SU-DHL-6 (cell line): ENCODE measurements around the gene MPZL1.

Experiments
- H2AFZ ChIP-seq: fragments of 200-600 bp; sonication (generic); 2 replicates; pipeline ENCODE4 v1.6.1; 2014; ENCODE audit warnings: low read depth, mild to moderate bottlenecking, moderate library complexity, mixed read lengths, antibody characterized with exemption, low read length; ENCODE audit not compliant: severe bottlenecking
- H3F3A ChIP-seq: fragments of 200-600 bp; shearing (Covaris generic); 2 replicates; pipeline ENCODE4 v1.6.0; 2016; ENCODE audit warnings: antibody characterized with exemption, mild to moderate bottlenecking; ENCODE audit not compliant: insufficient read depth
- H3K27ac ChIP-seq: fragments of 200-600 bp; sonication (generic); 2 replicates; pipeline ENCODE4 v1.5.1; 2016; ENCODE audit warnings: low read depth, mild to moderate bottlenecking, low read length, moderate library complexity, mixed read lengths
- H3K27me3 ChIP-seq: fragments of 200-600 bp; sonication (generic), shearing (Covaris generic); 2 replicates; pipeline ENCODE4 v1.6.0; 2014; ENCODE audit warnings: mild to moderate bottlenecking, low read length
- H3K36me3 ChIP-seq: fragments of 200-600 bp; sonication (generic); 2 replicates; pipeline ENCODE4 v1.6.1; 2014; ENCODE audit warnings: mild to moderate bottlenecking, low read length, mixed read lengths
- H3K4me2 ChIP-seq: fragments of 300-600, 200-600 bp; shearing (Covaris generic), sonication (generic); 2 replicates; pipeline ENCODE4 v1.6.0; 2014; ENCODE audit warnings: low read length, low read depth, mild to moderate bottlenecking; ENCODE audit not compliant: poor library complexity, severe bottlenecking
- H3K4me3 ChIP-seq: fragments of 200-600 bp; sonication (generic); 2 replicates; pipeline ENCODE4 v1.5.1; 2014; ENCODE audit warnings: antibody characterized with exemption, low read length, mild to moderate bottlenecking, mixed read lengths; ENCODE audit not compliant: insufficient read depth, poor library complexity, severe bottlenecking
- H3K79me2 ChIP-seq: fragments of 200-600 bp; sonication (generic); 2 replicates; pipeline ENCODE4 v1.6.1; 2014; ENCODE audit warnings: mild to moderate bottlenecking, low read length, moderate library complexity; ENCODE audit not compliant: insufficient read depth
- H3K9ac ChIP-seq: fragments of 200-600 bp; sonication (generic); 2 replicates; pipeline ENCODE4 v1.7.0; 2014; ENCODE audit warnings: mild to moderate bottlenecking, low read length
- H3K9me2 ChIP-seq: fragments of 200-600 bp; sonication (generic); replicated peaks from 2 replicates; pipeline ENCODE4 v1.6.1; 2014; ENCODE audit warnings: low read length; ENCODE audit not compliant: insufficient read depth
- H3K9me3 ChIP-seq: fragments of 200-600 bp; sonication (generic); 2 replicates; pipeline ENCODE4 v1.6.1; 2014; ENCODE audit warnings: low read length, mixed read lengths; ENCODE audit not compliant: insufficient read depth
- H4K20me1 ChIP-seq: fragments of 200-600 bp; sonication (generic); 2 replicates; pipeline ENCODE4 v1.6.1; 2014; ENCODE audit warnings: low read depth, mild to moderate bottlenecking, antibody characterized with exemption, low read length, moderate library complexity, mixed read lengths
- EZH2phosphoT487 ChIP-seq: fragments of 200-600 bp; sonication (generic), shearing (Covaris generic); conservative IDR thresholded peaks from 2 replicates; pipeline ENCODE4 v1.6.1; 2018; ENCODE audit warnings: mild to moderate bottlenecking, antibody characterized with exemption, low read length, moderate library complexity, mixed read lengths
- TF ChIP-seq, protein P1 (sequence below): fragments of 200-600 bp; sonication (generic); IDR thresholded peaks from one replicate; pipeline ENCODE4 v1.5.1; 2017; ENCODE audit warnings: antibody characterized with exemption, mild to moderate bottlenecking, low read length, moderate library complexity; ENCODE audit not compliant: insufficient read depth, poor library complexity, severe bottlenecking

Gene MPZL1

DNA sequence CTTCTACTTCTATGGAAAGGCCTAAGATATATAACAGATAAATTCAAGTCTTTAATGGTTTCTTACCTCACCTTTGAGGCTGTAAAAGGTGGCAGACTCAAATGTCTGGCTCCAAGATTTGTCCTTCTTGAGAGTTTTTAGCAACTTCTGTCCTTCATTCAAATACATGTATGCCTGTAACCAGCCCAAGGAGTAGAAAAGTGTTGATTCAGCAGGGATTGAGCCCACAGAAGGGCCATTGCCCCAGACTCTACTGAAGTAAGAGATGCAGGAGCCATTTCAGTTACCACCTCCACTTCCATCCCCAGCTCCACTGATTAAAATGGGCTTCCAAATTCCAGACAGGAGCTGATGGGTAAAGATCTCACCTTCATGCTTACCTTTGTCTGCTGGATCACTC, 112.1 kb downstream of the MPZL1 start:
- Histone ChIP-seq H2AFZ (no peak overlapping the region), H3K27me3 (no peaks in the 10 kb centered on the region), H3K27ac (no peak overlapping the region), H3K9me2 (no peaks in the 10 kb centered on the region), H3K79me2 (no peaks in the 10 kb centered on the region), H3K9me3 (no peaks in the 10 kb centered on the region), H3K9ac (no peak overlapping the region), H3K4me3 (no peak overlapping the region), H3K4me2 (no peak overlapping the region), H4K20me1 (no peaks in the 10 kb centered on the region), H3F3A (no peaks in the 10 kb centered on the region), H3K36me3 (no peaks in the 10 kb centered on the region)
- TF ChIP-seq, protein P1, sequence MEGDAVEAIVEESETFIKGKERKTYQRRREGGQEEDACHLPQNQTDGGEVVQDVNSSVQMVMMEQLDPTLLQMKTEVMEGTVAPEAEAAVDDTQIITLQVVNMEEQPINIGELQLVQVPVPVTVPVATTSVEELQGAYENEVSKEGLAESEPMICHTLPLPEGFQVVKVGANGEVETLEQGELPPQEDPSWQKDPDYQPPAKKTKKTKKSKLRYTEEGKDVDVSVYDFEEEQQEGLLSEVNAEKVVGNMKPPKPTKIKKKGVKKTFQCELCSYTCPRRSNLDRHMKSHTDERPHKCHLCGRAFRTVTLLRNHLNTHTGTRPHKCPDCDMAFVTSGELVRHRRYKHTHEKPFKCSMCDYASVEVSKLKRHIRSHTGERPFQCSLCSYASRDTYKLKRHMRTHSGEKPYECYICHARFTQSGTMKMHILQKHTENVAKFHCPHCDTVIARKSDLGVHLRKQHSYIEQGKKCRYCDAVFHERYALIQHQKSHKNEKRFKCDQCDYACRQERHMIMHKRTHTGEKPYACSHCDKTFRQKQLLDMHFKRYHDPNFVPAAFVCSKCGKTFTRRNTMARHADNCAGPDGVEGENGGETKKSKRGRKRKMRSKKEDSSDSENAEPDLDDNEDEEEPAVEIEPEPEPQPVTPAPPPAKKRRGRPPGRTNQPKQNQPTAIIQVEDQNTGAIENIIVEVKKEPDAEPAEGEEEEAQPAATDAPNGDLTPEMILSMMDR, result no peak
- TF ChIP-seq EZH2phosphoT487, result no peak

DNA sequence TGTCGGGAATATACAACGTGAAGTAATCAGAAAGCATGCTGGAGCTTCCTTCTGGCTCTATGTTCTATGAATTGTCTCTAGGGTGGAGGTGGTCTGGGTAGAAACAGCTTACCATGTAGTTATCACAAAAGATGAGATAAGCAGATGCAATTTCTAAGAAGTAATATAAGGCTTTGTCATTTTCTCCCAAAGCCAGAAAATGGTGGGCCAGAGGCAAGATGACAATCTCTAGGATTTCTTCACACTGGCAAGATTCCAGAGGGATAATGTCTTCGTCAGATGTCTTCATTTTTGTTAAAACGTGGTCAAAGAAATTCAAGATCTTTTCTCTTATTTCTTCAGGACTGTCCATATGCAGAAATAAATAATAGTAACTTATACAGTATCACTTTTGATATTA, 114.4 kb downstream of the MPZL1 start:
- H3K9me2 ChIP-seq, result no peaks in the 10 kb centered on the region
- no peaks in the 10 kb centered on the region for H3F3A ChIP-seq
- H4K20me1 ChIP-seq, result no peaks in the 10 kb centered on the region
- H3K9ac ChIP-seq, result no peak overlapping the region
- H3K27me3 ChIP-seq, result no peaks in the 10 kb centered on the region
- no peak overlapping the region for H3K4me2 ChIP-seq
- H3K9me3 ChIP-seq, result no peaks in the 10 kb centered on the region
- H2AFZ ChIP-seq, result no peak overlapping the region
- no peak overlapping the region for H3K4me3 ChIP-seq
- no peak for TF ChIP-seq EZH2phosphoT487
- TF ChIP-seq, protein P1, result no peak
- H3K27ac ChIP-seq, result no peak overlapping the region
- H3K36me3 ChIP-seq, result no peaks in the 10 kb centered on the region
- no peaks in the 10 kb centered on the region for H3K79me2 ChIP-seq

DNA sequence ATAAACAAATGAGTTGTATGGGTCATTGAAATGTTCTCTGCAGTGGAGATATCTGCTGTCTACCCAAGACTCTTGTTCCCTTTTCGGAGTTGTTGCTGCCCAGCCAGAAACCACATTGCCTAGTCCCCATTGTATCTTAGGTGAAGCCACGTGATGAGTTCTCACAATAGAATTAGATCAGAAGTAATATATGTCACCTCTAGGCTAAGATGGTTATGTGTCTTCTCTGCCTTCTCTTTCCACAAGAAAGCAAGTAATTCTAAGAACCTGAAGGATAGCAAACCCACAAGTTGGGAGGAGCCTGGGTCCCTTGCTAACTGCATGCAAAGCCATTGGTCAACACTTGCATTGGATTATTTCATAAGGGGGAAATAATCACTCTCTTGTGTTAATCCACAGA, 115.5 kb downstream of the MPZL1 start:
- Histone ChIP-seq H3F3A (no peaks in the 10 kb centered on the region), H3K27ac (no peak overlapping the region), H3K36me3 (no peaks in the 10 kb centered on the region), H3K9me2 (no peaks in the 10 kb centered on the region), H3K9me3 (no peaks in the 10 kb centered on the region), H2AFZ (no peak overlapping the region), H3K4me3 (no peak overlapping the region), H3K79me2 (no peaks in the 10 kb centered on the region), H3K9ac (no peak overlapping the region), H4K20me1 (no peaks in the 10 kb centered on the region), H3K4me2 (no peak overlapping the region), H3K27me3 (no peaks in the 10 kb centered on the region)
- no peak for TF ChIP-seq EZH2phosphoT487
- TF ChIP-seq, protein P1, result no peak

DNA sequence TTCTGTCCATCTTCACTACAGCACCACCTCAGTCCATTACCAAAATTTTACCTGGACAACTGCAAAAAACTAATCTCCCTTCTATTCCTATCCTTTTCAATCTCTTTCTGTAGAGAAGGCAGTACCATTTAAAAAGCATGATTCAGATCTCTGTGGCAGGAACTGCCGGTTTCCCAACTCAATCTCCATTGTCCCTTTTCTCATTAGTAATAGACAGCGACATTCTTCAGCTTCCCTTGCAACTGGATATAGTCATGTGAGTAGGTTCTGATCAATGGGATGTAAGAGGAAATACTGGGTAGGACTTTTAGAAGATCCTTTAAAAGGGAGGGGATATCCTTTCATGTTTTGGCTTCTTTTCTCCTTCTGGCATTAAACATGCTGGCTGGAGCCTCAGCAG, 117.2 kb downstream of the MPZL1 start:
- no peak overlapping the region for H3K27ac ChIP-seq
- H3K27me3 ChIP-seq, result no peaks in the 10 kb centered on the region
- no peaks in the 10 kb centered on the region for H3K9me3 ChIP-seq
- H3K4me3 ChIP-seq, result no peak overlapping the region
- H3F3A ChIP-seq, result no peaks in the 10 kb centered on the region
- no peaks in the 10 kb centered on the region for H3K9me2 ChIP-seq
- no peaks in the 10 kb centered on the region for H3K36me3 ChIP-seq
- no peaks in the 10 kb centered on the region for H3K79me2 ChIP-seq
- no peaks in the 10 kb centered on the region for H4K20me1 ChIP-seq
- TF ChIP-seq, protein P1, result no peak
- no peak for TF ChIP-seq EZH2phosphoT487
- no peak overlapping the region for H3K9ac ChIP-seq
- H2AFZ ChIP-seq, result no peak overlapping the region
- H3K4me2 ChIP-seq, result no peak overlapping the region
